CD4-positive, alpha-beta T cell treated with Interleukin-21 for 1 hour (primary cell): ENCODE measurements around the gene PRR23E.

Experiments
- DNase-seq: peaks from one replicate; pipeline ENCODE4 v3.0.0-alpha.2; 2020

The PRR23E gene

GRCh38 chr3:127210654-127210943 is 17.7 kb downstream of the PRR23E start:
- no peak for DNase-seq

GRCh38 chr3:127211118-127212060 is 18.5 kb downstream of the PRR23E start:
- no peak for DNase-seq

- DNase-seq, result no peak
These were observed 19.3 kb downstream of the PRR23E start for GRCh38 chr3:127212231-127212630.

- no peak for DNase-seq
These were observed 19.8 kb downstream of the PRR23E start for GRCh38 chr3:127212711-127213110.

GRCh38 chr3:127213381-127213918 is 20.5 kb downstream of the PRR23E start:
- DNase-seq, result no peak

GRCh38 chr3:127214975-127215374 is 22.0 kb downstream of the PRR23E start:
- DNase-seq, result no peak

GRCh38 chr3:127215714-127216414 is 22.9 kb downstream of the PRR23E start:
- DNase-seq, result no peak

GRCh38 chr3:127216415-127217261 is 23.7 kb downstream of the PRR23E start:
- DNase-seq, result no peak

GRCh38 chr3:127217596-127218453 is 24.9 kb downstream of the PRR23E start:
- DNase-seq, result no peak

GRCh38 chr3:127218454-127218922 is 25.6 kb downstream of the PRR23E start:
- DNase-seq, result no peak

GRCh38 chr3:127220497-127220896 is 27.6 kb downstream of the PRR23E start:
- no peak for DNase-seq

GRCh38 chr3:127221037-127221436 is 28.1 kb downstream of the PRR23E start:
- DNase-seq, result no peak

- DNase-seq, result no peak
These were observed 28.6 kb downstream of the PRR23E start for GRCh38 chr3:127221446-127222035.

GRCh38 chr3:127222163-127222562 is 29.2 kb downstream of the PRR23E start:
- DNase-seq, result no peak

GRCh38 chr3:127222664-127223063 is 29.7 kb downstream of the PRR23E start:
- no peak for DNase-seq

- no peak for DNase-seq
These were observed 31.2 kb downstream of the PRR23E start for GRCh38 chr3:127224118-127224517.

GRCh38 chr3:127226457-127226856 is 33.5 kb downstream of the PRR23E start:
- DNase-seq, result no peak

- peak; percentile 4 for DNase-seq
These were observed 34.3 kb downstream of the PRR23E start for GRCh38 chr3:127226946-127227842.

GRCh38 chr3:127228866-127229265 is 35.9 kb downstream of the PRR23E start:
- no peak for DNase-seq

GRCh38 chr3:127233371-127233770 is 40.4 kb downstream of the PRR23E start:
- no peak for DNase-seq
